CD4-positive, alpha-beta T cell treated with Interleukin-2 at 100 ng/mL for 4 hours (primary cell): ENCODE results near the gene GAB2.
"Not testable (repeated sequence)": the region's sequence is repeated elsewhere in the genome, so short reads cannot be mapped to it uniquely, and the experiment has no call there.

Source experiments
- DNase-seq: peaks from one replicate; pipeline ENCODE4 v3.0.0-alpha.2; 2020; ENCODE audit warnings: low spot score

GAB2 gene

GRCh38 chr11:78281511-78281910 is 136.1 kb downstream of the GAB2 start:
- no peak for DNase-seq

- no peak for DNase-seq
These were observed 140.2 kb downstream of the GAB2 start for GRCh38 chr11:78277314-78277994.

GRCh38 chr11:78276311-78276710 is 141.3 kb downstream of the GAB2 start:
- no peak for DNase-seq

GRCh38 chr11:78274739-78275138 is 142.9 kb downstream of the GAB2 start:
- DNase-seq: no peak

- not testable (repeated sequence) for DNase-seq
These were observed 144.9 kb downstream of the GAB2 start for GRCh38 chr11:78272625-78273269.

- not testable (repeated sequence) for DNase-seq
These were observed 145.8 kb downstream of the GAB2 start for GRCh38 chr11:78271801-78272200.

GRCh38 chr11:78270971-78271370 is 146.6 kb downstream of the GAB2 start:
- DNase-seq: no peak

- DNase-seq: no peak
These were observed 147.8 kb downstream of the GAB2 start for GRCh38 chr11:78269806-78270205.

GRCh38 chr11:78268591-78269410 is 148.8 kb downstream of the GAB2 start:
- no peak for DNase-seq

- no peak for DNase-seq
These were observed 151.2 kb downstream of the GAB2 start for GRCh38 chr11:78266451-78266850.

GRCh38 chr11:78265326-78265725 is 152.3 kb downstream of the GAB2 start:
- no peak for DNase-seq

- no peak for DNase-seq
These were observed 154.9 kb downstream of the GAB2 start for GRCh38 chr11:78262691-78263090.

GRCh38 chr11:78262238-78262637 is 155.4 kb downstream of the GAB2 start:
- no peak for DNase-seq

- DNase-seq: no peak
These were observed 155.8 kb downstream of the GAB2 start for GRCh38 chr11:78261828-78262227.

GRCh38 chr11:78261367-78261766 is 156.3 kb downstream of the GAB2 start:
- DNase-seq: no peak

GRCh38 chr11:78259777-78260487 is 157.7 kb downstream of the GAB2 start:
- no peak for DNase-seq

GRCh38 chr11:78257654-78258053 is 160.0 kb downstream of the GAB2 start:
- DNase-seq: no peak

- no peak for DNase-seq
These were observed 160.7 kb downstream of the GAB2 start for GRCh38 chr11:78256962-78257361.

GRCh38 chr11:78255919-78256318 is 161.7 kb downstream of the GAB2 start:
- no peak for DNase-seq

GRCh38 chr11:78254268-78254667 is 163.4 kb downstream of the GAB2 start:
- no peak for DNase-seq

- no peak for DNase-seq
These were observed 163.8 kb downstream of the GAB2 start for GRCh38 chr11:78253797-78254196.

- DNase-seq: no peak
These were observed 166.4 kb downstream of the GAB2 start for GRCh38 chr11:78251083-78251775.
